Caco-2 (cell line): Measurements from ENCODE around the gene METTL14. TPM values are rescaled to one million over a fixed set of nuclear protein-coding genes. Genes with fewer than 3 reads are reported as not detected.

ENCODE experiments used
- BruUV-seq: library from RNA; stranded (reverse); fragments of 400-500 nt; replicated peaks from 2 replicates; lab custom pipeline; 2021; lab: Mats Ljungman, UMichigan
- CTCF ChIA-PET: fragments of 300-600 bp; sonication (Branson Sonifier 250); formaldehyde crosslinking; loops from one replicate; lab custom pipeline; 2022; ENCODE audit warnings: antibody characterized with exemption; lab: Charles Lee
- POLR2A ChIA-PET: fragments of 300-600 bp; sonication (Branson Sonifier 250); formaldehyde crosslinking; loops from one replicate; lab custom pipeline; 2022; ENCODE audit warnings: antibody characterized with exemption; lab: Charles Lee
- DNase-seq, 2 experiments: peaks; one replicate each; pipeline versions ENCODE4 v3.0.0 to v3.0.0-alpha.2; 2020 to 2022
- H3K27me3 ChIP-seq: replicated peaks from 2 replicates; pipeline ENCODE4 v1.6.0; 2011; ENCODE audit warnings: low read length; ENCODE audit not compliant: control insufficient read depth, insufficient read depth
- H3K36me3 ChIP-seq: 2 replicates; pipeline ENCODE4 v1.5.1; 2011; ENCODE audit warnings: low read length; ENCODE audit not compliant: control insufficient read depth, insufficient read depth
- H3K4me1 ChIP-seq: fragments of 250-450 bp; sonication (Bioruptor Pico); 2 replicates; pipeline ENCODE4 v1.5.1; 2020; ENCODE audit warnings: mild to moderate bottlenecking
- H3K4me3 ChIP-seq: 2 replicates; pipeline ENCODE4 v1.5.1; 2011; ENCODE audit warnings: low read depth, mild to moderate bottlenecking, control low read depth, low read length
- H3K9me3 ChIP-seq: fragments of 250-450 bp; sonication (Bioruptor Pico); 2 replicates; pipeline ENCODE4 v1.5.1; 2020; ENCODE audit warnings: mild to moderate bottlenecking, moderate library complexity
- H3K27ac Mint-ChIP-seq: one replicate; pipeline ENCODE4 v1.8.0; 2022; ENCODE audit warnings: mixed read lengths; ENCODE audit not compliant: unreplicated experiment
- H3K27me3 Mint-ChIP-seq: one replicate; pipeline ENCODE4 v1.8.0; 2022; ENCODE audit warnings: mixed read lengths; ENCODE audit not compliant: insufficient read depth, unreplicated experiment
- H3K36me3 Mint-ChIP-seq: one replicate; pipeline ENCODE4 v1.8.0; 2022; ENCODE audit warnings: mild to moderate bottlenecking, mixed read lengths; ENCODE audit not compliant: insufficient read depth, unreplicated experiment
- H3K4me1 Mint-ChIP-seq: one replicate; pipeline ENCODE4 v1.8.0; 2022; ENCODE audit warnings: low read depth, mixed read lengths; ENCODE audit not compliant: unreplicated experiment
- H3K4me3 Mint-ChIP-seq: one replicate; pipeline ENCODE4 v1.8.0; 2022; ENCODE audit warnings: mild to moderate bottlenecking, moderate library complexity, mixed read lengths; ENCODE audit not compliant: unreplicated experiment
- H3K9me3 Mint-ChIP-seq: one replicate; pipeline ENCODE4 v1.8.0; 2022; ENCODE audit warnings: mixed read lengths; ENCODE audit not compliant: unreplicated experiment
- intact Hi-C: fragments of 100-400 bp; cut with micrococcal nuclease; formaldehyde crosslinking; loops from one replicate; pipeline ENCODE4 v1.10.0; 2022; ENCODE audit not compliant: unreplicated experiment
- total RNA-seq: library from RNA; stranded (reverse); gene quantifications from 2 replicates; pipeline ENCODE4 v1.2.3, GENCODE V29; 2022
- TF ChIP-seq, protein P1 (sequence below), 2 experiments: fragments of 200-600 bp in 1 of 2; IDR thresholded peaks; 1 replicate in 1 of 2; 2 replicates in 1 of 2; pipeline versions ENCODE4 v1.5.1 to v1.8.0; 2011 to 2022; ENCODE audit warnings: antibody characterized with exemption in 1 of 2, control low read depth in 1 of 2, inconsistent platforms in 1 of 2, low read depth in 1 of 2, low read length in 1 of 2, mild to moderate bottlenecking in 1 of 2, moderate library complexity in 1 of 2; ENCODE audit not compliant: insufficient read depth in 1 of 2, severe bottlenecking in 1 of 2, unreplicated experiment in 1 of 2

Gene METTL14
- total RNA-seq, 1 experiment from 2014 or later, result 46.7 TPM

DNA sequence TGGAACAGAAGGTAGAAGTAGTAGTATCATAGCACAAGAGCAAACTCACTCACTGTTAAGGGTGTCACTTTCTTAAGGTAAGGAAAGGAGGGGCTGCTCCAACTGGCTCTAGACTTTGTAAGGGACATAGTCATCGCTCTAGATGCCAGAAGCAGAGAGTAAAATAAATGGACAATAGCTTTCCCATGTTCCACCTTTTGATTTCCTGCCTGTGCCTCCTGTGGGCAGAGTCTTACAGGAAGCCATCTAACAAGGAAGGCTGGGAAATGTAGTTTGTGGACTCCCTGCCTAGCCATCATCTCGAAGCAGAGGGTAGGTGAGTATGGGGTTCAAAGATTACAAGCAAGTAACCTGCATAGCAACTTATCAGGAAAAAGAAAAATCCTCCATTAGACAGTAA, 1.7 kb upstream of the METTL14 start:
- TF ChIP-seq, protein P1, sequence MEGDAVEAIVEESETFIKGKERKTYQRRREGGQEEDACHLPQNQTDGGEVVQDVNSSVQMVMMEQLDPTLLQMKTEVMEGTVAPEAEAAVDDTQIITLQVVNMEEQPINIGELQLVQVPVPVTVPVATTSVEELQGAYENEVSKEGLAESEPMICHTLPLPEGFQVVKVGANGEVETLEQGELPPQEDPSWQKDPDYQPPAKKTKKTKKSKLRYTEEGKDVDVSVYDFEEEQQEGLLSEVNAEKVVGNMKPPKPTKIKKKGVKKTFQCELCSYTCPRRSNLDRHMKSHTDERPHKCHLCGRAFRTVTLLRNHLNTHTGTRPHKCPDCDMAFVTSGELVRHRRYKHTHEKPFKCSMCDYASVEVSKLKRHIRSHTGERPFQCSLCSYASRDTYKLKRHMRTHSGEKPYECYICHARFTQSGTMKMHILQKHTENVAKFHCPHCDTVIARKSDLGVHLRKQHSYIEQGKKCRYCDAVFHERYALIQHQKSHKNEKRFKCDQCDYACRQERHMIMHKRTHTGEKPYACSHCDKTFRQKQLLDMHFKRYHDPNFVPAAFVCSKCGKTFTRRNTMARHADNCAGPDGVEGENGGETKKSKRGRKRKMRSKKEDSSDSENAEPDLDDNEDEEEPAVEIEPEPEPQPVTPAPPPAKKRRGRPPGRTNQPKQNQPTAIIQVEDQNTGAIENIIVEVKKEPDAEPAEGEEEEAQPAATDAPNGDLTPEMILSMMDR (IDR thresholded peaks at IDR 0.05; ENCODE audit: insufficient read depth in 1 of 2, low read depth in 1 of 2, low read length in 1 of 2, severe bottlenecking in 1 of 2, unreplicated experiment in 1 of 2), result no peak
- no peak overlapping the region for H3K27ac Mint-ChIP-seq

DNA sequence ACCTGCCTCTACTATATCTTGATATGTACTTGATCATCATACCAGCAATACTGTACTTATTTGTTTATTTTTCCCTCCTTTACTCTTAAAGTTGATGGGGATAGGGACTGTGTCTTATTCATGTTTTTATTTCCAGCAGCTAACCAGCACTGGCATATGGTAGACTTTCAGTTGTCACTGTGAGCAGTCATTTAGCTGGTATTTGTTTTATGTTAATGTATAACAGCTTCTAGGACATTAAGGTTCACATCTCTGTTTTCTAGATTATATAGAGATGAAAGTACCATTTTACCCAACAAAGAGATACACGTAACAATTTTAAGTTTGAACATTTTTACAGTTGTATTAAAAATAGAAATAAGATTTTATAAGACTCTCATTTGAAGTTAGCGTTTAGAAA, 17.9 kb downstream of the METTL14 start:
- intact Hi-C loops, result no loop called here
- Mint-ChIP-seq H3K36me3 (peaks cover 56% of the 10 kb centered on the region), H3K4me1 (peaks cover 6% of the 10 kb centered on the region), H3K9me3 (no peaks in the 10 kb centered on the region), H3K27ac (no peak overlapping the region), H3K27me3 (no peaks in the 10 kb centered on the region), H3K4me3 (no peak overlapping the region)
- POLR2A ChIA-PET, result no interaction called here
- no peak for DNase-seq
- Histone ChIP-seq H3K27me3 (no peaks in the 10 kb centered on the region), H3K4me1 (no peaks in the 10 kb centered on the region), H3K9me3 (no peaks in the 10 kb centered on the region), H3K4me3 (no peak overlapping the region), H3K36me3 (no peaks in the 10 kb centered on the region; the same call in 1 of the 2 replicates)
- BruUV-seq, result no TSS peak
- CTCF ChIA-PET, result no interaction called here
- TF ChIP-seq, protein P1 (IDR thresholded peaks at IDR 0.05; ENCODE audit: insufficient read depth in 1 of 2, low read depth in 1 of 2, low read length in 1 of 2, severe bottlenecking in 1 of 2, unreplicated experiment in 1 of 2), result no peak

More for the DNA sequence above, 1.7 kb upstream of the METTL14 start:
- H3K4me3 ChIP-seq, result no peak overlapping the region
- 0 out of 2 replicates have a peak, but pooled peaks cover 2% of the 10 kb centered on the region for H3K36me3 ChIP-seq
- DNase-seq, result peak in 1 of 2 experiments; percentile 7
- ChIA-PET CTCF (no interaction called here), POLR2A (no interaction called here)
- peak overlapping the region; percentile 26 for H3K4me3 Mint-ChIP-seq
- H3K4me1 ChIP-seq, result peaks cover 4% of the 10 kb centered on the region; the same call in 1 of the 2 replicates
- no peaks in the 10 kb centered on the region for H3K9me3 Mint-ChIP-seq
- H3K4me1 Mint-ChIP-seq, result peaks cover 12% of the 10 kb centered on the region
- H3K27me3 Mint-ChIP-seq, result no peaks in the 10 kb centered on the region
- H3K36me3 Mint-ChIP-seq, result peaks cover 18% of the 10 kb centered on the region
- no TSS peak for BruUV-seq
- intact Hi-C loops, result loop anchor here (1.0 to 5.0 kb wide), 2 partner anchors 144 to 401 kb away; no protein-coding TSS in a partner anchor
- H3K9me3 ChIP-seq, result no peaks in the 10 kb centered on the region
- no peaks in the 10 kb centered on the region for H3K27me3 ChIP-seq

DNA sequence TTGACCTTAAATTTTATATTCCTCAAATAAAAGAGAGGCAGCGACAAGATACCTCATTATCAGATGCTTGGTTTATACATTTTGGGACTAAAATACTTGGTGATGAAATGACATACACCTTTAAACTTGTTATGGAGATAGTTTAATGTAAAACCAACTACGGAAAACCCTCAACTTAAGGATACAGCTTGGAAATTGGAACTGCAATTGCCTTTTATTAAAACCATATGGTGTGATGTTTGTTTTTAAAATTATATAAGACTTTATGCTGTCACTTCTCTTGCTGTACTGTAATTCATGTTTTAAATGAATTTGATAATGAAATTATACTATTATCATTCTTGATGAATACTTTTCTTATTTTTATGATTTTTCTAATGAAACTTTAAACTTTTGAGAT, 25.9 kb downstream of the METTL14 start:
- Mint-ChIP-seq H3K4me1 (no peaks in the 10 kb centered on the region), H3K27me3 (no peaks in the 10 kb centered on the region), H3K27ac (no peak overlapping the region), H3K4me3 (no peak overlapping the region), H3K36me3 (peaks cover 37% of the 10 kb centered on the region), H3K9me3 (no peaks in the 10 kb centered on the region)
- Histone ChIP-seq H3K9me3 (no peaks in the 10 kb centered on the region), H3K27me3 (no peaks in the 10 kb centered on the region), H3K4me1 (peaks cover 7% of the 10 kb centered on the region; the same call in 1 of the 2 replicates), H3K4me3 (no peak overlapping the region), H3K36me3 (no peaks in the 10 kb centered on the region)
- CTCF ChIA-PET, result no interaction called here
- POLR2A ChIA-PET, result no interaction called here
- TF ChIP-seq, protein P1 (IDR thresholded peaks at IDR 0.05; ENCODE audit: insufficient read depth in 1 of 2, low read depth in 1 of 2, low read length in 1 of 2, severe bottlenecking in 1 of 2, unreplicated experiment in 1 of 2), result no peak
- intact Hi-C loops, result no loop called here
- BruUV-seq, result no TSS peak
- DNase-seq, result no peak
